K562 (cell line): ENCODE data around the gene MND1.

ENCODE experiments used
- FOS ChIP-seq: IDR thresholded peaks from 3 replicates; pipeline ENCODE4 v1.6.1; 2011; ENCODE audit not compliant: insufficient read length; ENCODE audit errors: extremely low read depth
- ZBTB33 ChIP-seq: sonication (generic); formaldehyde crosslinking; IDR thresholded peaks from 2 replicates; pipeline ENCODE4 v1.8.1; 2023; ENCODE audit warnings: mild to moderate bottlenecking, missing genetic modification reagents

- TF ChIP-seq ZBTB33 (CRISPR knock-in tag) (no peak), FOS (no peak)
Measured at GRCh38 chr4:153384160-153384559, 39.7 kb downstream of the MND1 start.
